Activated B cell treated with CpG ODN at 0.5 μM for 24 hours (primary cell): ENCODE data around the gene PCDHGA1. TPM values are rescaled to one million over a fixed set of nuclear protein-coding genes. Genes with fewer than 3 reads are reported as not detected.

Experiments
- ATAC-seq: fragments of 200-7000 bp; cut with Tn5 transposase; one replicate; pipeline ENCODE4 v1.10.0; 2021; ENCODE audit warnings: low read depth, mild to moderate bottlenecking, moderate library complexity
- CTCF ChIA-PET: fragments of 350-600 bp; sonication (Branson Sonifier 250); formaldehyde crosslinking; loops from one replicate; lab custom pipeline; 2021; ENCODE audit warnings: antibody characterized with exemption; lab: Charles Lee
- POLR2A ChIA-PET: fragments of 350-600 bp; sonication (Branson Sonifier 250); formaldehyde crosslinking; loops from one replicate; lab custom pipeline; 2021; ENCODE audit warnings: antibody characterized with exemption; lab: Charles Lee
- DNase-seq: peaks from one replicate; pipeline ENCODE4 v3.0.0; 2022
- H3K27ac Mint-ChIP-seq: one replicate; pipeline ENCODE4 v1.8.0; 2020; ENCODE audit warnings: mixed read lengths
- H3K27me3 Mint-ChIP-seq: one replicate; pipeline ENCODE4 v1.8.0; 2021; ENCODE audit warnings: mixed read lengths
- H3K36me3 Mint-ChIP-seq: one replicate; pipeline ENCODE4 v1.8.0; 2021; ENCODE audit warnings: low read depth, mixed read lengths
- H3K4me1 Mint-ChIP-seq: one replicate; pipeline ENCODE4 v1.8.0; 2021; ENCODE audit warnings: mixed read lengths
- H3K4me3 Mint-ChIP-seq: one replicate; pipeline ENCODE4 v1.8.0; 2020; ENCODE audit warnings: mild to moderate bottlenecking, mixed read lengths
- H3K9me3 Mint-ChIP-seq: one replicate; pipeline ENCODE4 v1.8.0; 2020; ENCODE audit warnings: mixed read lengths
- CTCF ChIP-seq: fragments of 200-600 bp; IDR thresholded peaks from one replicate; pipeline ENCODE4 v1.8.0; 2022; ENCODE audit warnings: antibody characterized with exemption, mild to moderate bottlenecking
- intact Hi-C: fragments of 100-400 bp; cut with micrococcal nuclease; formaldehyde crosslinking; loops from one replicate; pipeline ENCODE4 v1.15.1; 2024
- total RNA-seq: library from RNA; stranded (reverse); gene quantifications from 2 replicates; pipeline ENCODE4 v1.2.3, GENCODE V29; 2022

Gene PCDHGA1
- total RNA-seq, 1 donor from 2014 or later = 0.29 TPM

GRCh38 chr5:141484641-141485311, 154.5 kb downstream of the PCDHGA1 start, which contains the start of gene PCDHGC4:
Gene PCDHGC4 (plus strand): TSS chr5:141485030. CDS start chr5:141485174, 144 bp downstream.
- Mint-ChIP-seq H3K9me3 (no peaks in the 10 kb centered on the region), H3K4me3 (peak within 1 kb of the TSS; percentile 61), H3K36me3 (no peaks in the 10 kb centered on the region), H3K4me1 (peaks cover 17% of the 10 kb centered on the region), H3K27me3 (peaks cover 56% of the 10 kb centered on the region), H3K27ac (no peak within 1 kb of the TSS)
- intact Hi-C loops = loop anchor here (1.0 kb wide), 2 partner anchors 8 kb away; no protein-coding TSS in a partner anchor
- ChIA-PET CTCF (interaction anchor here (1.0 kb wide), 1 partner anchor 39 kb away, joined by 3 read pairs; no protein-coding TSS in a partner anchor), POLR2A (interaction anchor here (0.9 kb wide), 1 partner anchor 10 kb away, joined by 3 read pairs; no protein-coding TSS in a partner anchor)
- DNase-seq (no peak), ATAC-seq (peak; percentile 37)
- TF ChIP-seq CTCF = no peak

DNA sequence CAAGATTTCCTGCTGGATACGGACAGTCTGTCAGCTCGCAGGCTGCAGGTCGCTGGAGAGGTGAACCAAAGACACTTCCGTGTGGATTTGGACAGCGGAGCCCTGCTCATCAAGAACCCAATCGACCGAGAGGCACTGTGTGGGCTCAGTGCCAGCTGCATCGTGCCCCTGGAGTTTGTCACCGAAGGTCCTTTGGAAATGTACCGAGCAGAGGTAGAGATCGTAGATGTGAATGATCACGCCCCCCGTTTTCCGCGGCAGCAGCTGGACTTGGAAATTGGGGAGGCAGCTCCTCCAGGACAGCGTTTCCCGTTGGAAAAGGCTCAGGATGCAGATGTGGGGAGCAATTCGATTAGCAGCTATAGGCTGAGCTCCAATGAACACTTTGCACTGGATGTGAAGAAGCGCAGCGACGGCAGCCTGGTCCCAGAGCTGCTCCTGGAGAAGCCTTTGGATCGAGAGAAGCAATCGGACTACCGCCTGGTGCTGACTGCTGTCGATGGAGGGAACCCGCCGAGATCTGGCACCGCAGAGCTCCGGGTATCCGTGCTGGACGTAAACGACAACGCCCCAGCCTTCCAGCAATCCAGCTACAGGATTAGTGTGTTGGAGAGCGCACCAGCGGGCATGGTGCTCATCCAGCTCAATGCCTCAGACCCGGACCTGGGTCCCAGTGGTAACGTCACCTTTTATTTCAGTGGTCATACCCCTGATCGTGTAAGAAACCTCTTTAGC, 155.2 kb downstream of the PCDHGA1 start:
- H3K9me3 Mint-ChIP-seq = no peaks in the 10 kb centered on the region
- ATAC-seq (no peak), DNase-seq (no peak)
- peak overlapping the region; percentile 61 for H3K4me3 Mint-ChIP-seq
- no peak overlapping the region for H3K27ac Mint-ChIP-seq
- TF ChIP-seq CTCF = no peak
- no peaks in the 10 kb centered on the region for H3K36me3 Mint-ChIP-seq
- peaks cover 63% of the 10 kb centered on the region for H3K27me3 Mint-ChIP-seq
- CTCF ChIA-PET = interaction anchor here (0.5 to 1.0 kb wide), 2 partner anchors 38 to 83 kb away, joined by 3 read pairs; no protein-coding TSS in a partner anchor
- POLR2A ChIA-PET = interaction anchor here (0.9 to 1.2 kb wide), 2 partner anchors 10 to 23 kb away, joined by 3 read pairs; no protein-coding TSS in a partner anchor
- intact Hi-C loops = no loop called here
- peaks cover 17% of the 10 kb centered on the region for H3K4me1 Mint-ChIP-seq

GRCh38 chr5:141486091-141486490, 155.8 kb downstream of the PCDHGA1 start:
- ChIA-PET CTCF (interaction anchor here (1.0 to 1.3 kb wide), 2 partner anchors 38 to 56 kb away, joined by 3 to 4 read pairs; partner anchors contain the start of gene PCDHGA12), POLR2A (interaction anchor here (1.2 kb wide), 1 partner anchor 22 kb away, joined by 3 read pairs; no protein-coding TSS in a partner anchor)
- Mint-ChIP-seq H3K9me3 (no peaks in the 10 kb centered on the region), H3K36me3 (no peaks in the 10 kb centered on the region), H3K4me3 (no peak overlapping the region), H3K27ac (no peak overlapping the region), H3K4me1 (peaks cover 19% of the 10 kb centered on the region), H3K27me3 (peaks cover 64% of the 10 kb centered on the region)
- ATAC-seq (no peak), DNase-seq (no peak)
- intact Hi-C loops = no loop called here
- TF ChIP-seq CTCF = no peak

DNA sequence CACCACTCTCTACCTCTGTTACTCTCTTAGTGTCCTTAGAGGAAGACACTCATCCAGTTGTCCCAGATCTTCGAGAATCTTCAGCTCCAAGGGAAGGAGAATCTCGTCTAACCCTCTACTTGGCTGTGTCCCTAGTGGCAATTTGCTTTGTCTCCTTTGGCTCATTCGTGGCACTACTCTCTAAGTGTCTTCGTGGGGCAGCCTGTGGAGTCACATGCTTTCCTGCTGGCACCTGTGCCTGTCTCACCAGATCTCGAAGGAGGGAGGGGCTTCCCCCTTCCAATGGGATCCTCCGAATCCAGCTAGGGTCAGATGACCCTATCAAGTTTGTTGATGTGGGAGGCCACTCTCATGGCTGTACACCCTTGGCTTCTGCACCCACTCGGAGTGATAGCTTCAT, 156.8 kb downstream of the PCDHGA1 start:
- H3K36me3 Mint-ChIP-seq = no peaks in the 10 kb centered on the region
- no peak for ATAC-seq
- no peak overlapping the region for H3K4me3 Mint-ChIP-seq
- no peaks in the 10 kb centered on the region for H3K9me3 Mint-ChIP-seq
- CTCF ChIA-PET = interaction anchor here (1.0 to 1.3 kb wide), 2 partner anchors 37 to 57 kb away, joined by 3 to 4 read pairs; partner anchors contain the start of gene PCDHGA12
- DNase-seq = no peak
- POLR2A ChIA-PET = no interaction called here
- peaks cover 65% of the 10 kb centered on the region for H3K27me3 Mint-ChIP-seq
- intact Hi-C loops = no loop called here
- H3K4me1 Mint-ChIP-seq = peaks cover 25% of the 10 kb centered on the region
- H3K27ac Mint-ChIP-seq = no peak overlapping the region
- TF ChIP-seq CTCF = no peak
